T-cell (primary cell): ENCODE data around the gene GPRIN3. TPM values are rescaled to one million over a fixed set of nuclear protein-coding genes. Genes with fewer than 3 reads are reported as not detected.

Source experiments
- ATAC-seq, 4 experiments: fragments of 200-7000 bp in 3 of 4; fragments of 150-1000 bp in 1 of 4; cut with Tn5 transposase; replicated peaks in 1 of 4; 1 replicate in 3 of 4; 2 replicates in 1 of 4; pipeline ENCODE4 v1.10.0; 2021; ENCODE audit warnings: moderate library complexity in 3 of 4, mild to moderate bottlenecking in 2 of 4, moderate number of reproducible peaks in 1 of 4
- CTCF ChIA-PET, 2 donors: fragments of 300-600 bp; sonication (Branson Sonifier 250); formaldehyde crosslinking; loops; one replicate each; lab custom pipeline; 2022; ENCODE audit warnings: antibody characterized with exemption in 2 of 2; lab: Charles Lee
- POLR2A ChIA-PET, 2 donors: fragments of 300-600 bp; sonication (Branson Sonifier 250); formaldehyde crosslinking; loops; one replicate each; lab custom pipeline; 2022; ENCODE audit warnings: antibody characterized with exemption in 2 of 2; lab: Charles Lee
- DNase-seq, 35 experiments: peaks; one replicate each; pipeline versions ENCODE4 v3.0.0 to v3.0.0-alpha.2; 2013 to 2023
- H3K27ac ChIP-seq: one replicate; pipeline ENCODE4 v1.5.1; 2013; ENCODE audit warnings: low read length
- H3K27me3 ChIP-seq, 2 experiments: replicated peaks in 1 of 2; 1 replicate in 1 of 2; 2 replicates in 1 of 2; pipeline versions ENCODE4 v1.6.1 to v1.7.0; 2013; ENCODE audit warnings: low read length in 1 of 2, mixed read lengths in 1 of 2; ENCODE audit not compliant: control insufficient read depth in 2 of 2, insufficient read depth in 2 of 2; ENCODE audit errors: extremely low read depth in 1 of 2
- H3K36me3 ChIP-seq, 2 donors: 1 replicate in 1 of 2; 2 replicates in 1 of 2; pipeline versions ENCODE4 v1.6.1 to v1.7.0; 2013; ENCODE audit warnings: low read length in 1 of 2; ENCODE audit not compliant: control insufficient read depth in 2 of 2, insufficient read depth in 1 of 2; ENCODE audit errors: extremely low read depth in 1 of 2
- H3K4me1 ChIP-seq, 2 experiments: 1 replicate in 1 of 2; 2 replicates in 1 of 2; pipeline versions ENCODE4 v1.6.1 to v1.7.0; 2013; ENCODE audit warnings: low read length in 2 of 2, mixed read lengths in 1 of 2; ENCODE audit not compliant: insufficient read depth in 2 of 2, control insufficient read depth in 1 of 2; ENCODE audit errors: extremely low read depth in 1 of 2
- H3K4me3 ChIP-seq, 2 donors: 1 replicate in 1 of 2; 2 replicates in 1 of 2; pipeline versions ENCODE4 v1.5.1 to v1.7.0; 2013; ENCODE audit warnings: mild to moderate bottlenecking in 2 of 2, low read length in 1 of 2, moderate library complexity in 1 of 2; ENCODE audit not compliant: control insufficient read depth in 1 of 2; ENCODE audit errors: extremely low read depth in 1 of 2
- H3K9me3 ChIP-seq: 2 replicates; pipeline ENCODE4 v1.7.0; 2013
- H3K27ac Mint-ChIP-seq, 2 donors: one replicate each; pipeline ENCODE4 v1.8.0; 2020 to 2021; ENCODE audit warnings: mild to moderate bottlenecking in 2 of 2, mixed read lengths in 2 of 2
- H3K27me3 Mint-ChIP-seq, 2 donors: one replicate each; pipeline ENCODE4 v1.8.0; 2021 to 2022; ENCODE audit warnings: mixed read lengths in 2 of 2
- H3K36me3 Mint-ChIP-seq: one replicate; pipeline ENCODE4 v1.8.0; 2021; ENCODE audit warnings: mixed read lengths
- H3K4me1 Mint-ChIP-seq, 3 donors: one replicate each; pipeline ENCODE4 v1.8.0; 2020 to 2022; ENCODE audit warnings: mixed read lengths in 3 of 3, mild to moderate bottlenecking in 1 of 3
- H3K4me3 Mint-ChIP-seq, 3 donors: one replicate each; pipeline ENCODE4 v1.8.0; 2020 to 2022; ENCODE audit warnings: mild to moderate bottlenecking in 3 of 3, mixed read lengths in 3 of 3, moderate library complexity in 3 of 3
- H3K9me3 Mint-ChIP-seq, 3 donors: one replicate each; pipeline ENCODE4 v1.8.0; 2020 to 2022; ENCODE audit warnings: mixed read lengths in 3 of 3
- WGBS: methylation state at CpG from one replicate; pipeline ENCODE4 v1.1.5; 2013; ENCODE audit warnings: missing lambda C conversion rate; ENCODE audit not compliant: insufficient coverage; 5-methylcytosine and 5-hydroxymethylcytosine counted together
- total RNA-seq, 35 experiments: library from RNA in 6 of 35; stranded (reverse) in 6 of 35; fragments of 120-200 nt in 1 of 35; gene quantifications; one replicate each; pipeline versions ENCODE4 v1.2.1 to v1.2.4 and lab custom pipeline; 2013 to 2026

Gene GPRIN3
- total RNA-seq, 5 donors from 2014 or later (not counting 1 experiment from before 2014, with no cell fraction given) = 17.4 to 56.1 (median 23.0) TPM

GRCh38 chr4:89289312-89289711, 18.3 kb downstream of the GPRIN3 start:
- POLR2A ChIA-PET = interaction anchor here in 1 of 2 donors (0.9 to 2.0 kb wide), 3 partner anchors 11 to 42 kb away, joined by 3 to 8 read pairs (median 4); no protein-coding TSS in a partner anchor
- Mint-ChIP-seq H3K27ac (peak overlapping the region; percentile 95 to 98), H3K27me3 (no peaks in the 10 kb centered on the region), H3K4me3 (peak overlapping the region; percentile 64 to 73 (median 69)), H3K9me3 (no peaks in the 10 kb centered on the region), H3K4me1 (peaks cover 94 to 96% (median 95%) of the 10 kb centered on the region in 3 donors), H3K36me3 (peaks cover 13% of the 10 kb centered on the region)
- no peaks in the 10 kb centered on the region for H3K27me3 ChIP-seq
- H3K36me3 ChIP-seq = no peaks in the 10 kb centered on the region
- WGBS = 43% methylated on average over 1 of the region's 2 CpGs
- H3K27ac ChIP-seq = peak overlapping the region; percentile 94
- ATAC-seq (no peak), DNase-seq (no peak)
- H3K4me3 ChIP-seq = peak overlapping the region in 1 of 2 donors; percentile 21
- H3K9me3 ChIP-seq = no peaks in the 10 kb centered on the region
- CTCF ChIA-PET = interaction anchor here in 1 of 2 donors (1.5 to 3.0 kb wide), 4 partner anchors 10 to 146 kb away, joined by 4 to 22 read pairs (median 8); no protein-coding TSS in a partner anchor
- H3K4me1 ChIP-seq = peaks cover 52 to 62% of the 10 kb centered on the region in 2 experiments

DNA sequence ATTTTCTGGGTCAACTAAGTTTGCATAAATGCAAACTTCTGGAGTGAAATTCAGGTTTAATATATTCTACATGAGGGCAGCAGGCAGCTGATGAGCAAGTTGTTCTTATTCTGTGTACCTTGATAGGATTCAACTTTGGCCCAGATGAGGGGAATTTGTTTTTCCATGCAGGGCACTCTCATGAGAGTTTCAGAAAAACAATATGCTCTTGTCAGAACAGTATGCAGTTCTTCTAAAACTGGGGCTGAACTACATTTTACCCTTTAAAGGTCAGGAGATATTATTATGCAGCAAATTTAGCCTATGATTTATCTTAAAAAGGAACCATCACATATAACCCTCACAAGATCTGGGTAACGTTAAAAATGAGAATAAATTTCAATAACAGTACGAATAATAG, 19.2 kb downstream of the GPRIN3 start:
- no peaks in the 10 kb centered on the region for H3K9me3 ChIP-seq
- ChIA-PET POLR2A (no interaction called here), CTCF (interaction anchor here in 1 of 2 donors (1.5 to 2.6 kb wide), 2 partner anchors 37 to 147 kb away, joined by 4 to 5 read pairs; no protein-coding TSS in a partner anchor)
- DNase-seq (no peak), ATAC-seq (no peak)
- H3K4me3 ChIP-seq = peak overlapping the region in 1 of 2 donors; percentile 21
- H3K4me1 ChIP-seq = peaks cover 52 to 58% of the 10 kb centered on the region in 2 experiments
- H3K4me1 Mint-ChIP-seq = peaks cover 93 to 96% (median 95%) of the 10 kb centered on the region in 3 donors
- peak overlapping the region; percentile 95 to 98 for H3K27ac Mint-ChIP-seq
- peak overlapping the region; percentile 94 for H3K27ac ChIP-seq
- 50% methylated on average over 1 of the region's 2 CpGs for WGBS
- no peaks in the 10 kb centered on the region for H3K36me3 ChIP-seq
- H3K27me3 Mint-ChIP-seq = no peaks in the 10 kb centered on the region
- H3K27me3 ChIP-seq = no peaks in the 10 kb centered on the region
- H3K36me3 Mint-ChIP-seq = peaks cover 11% of the 10 kb centered on the region
- no peaks in the 10 kb centered on the region for H3K9me3 Mint-ChIP-seq
- peak overlapping the region; percentile 64 to 73 (median 69) for H3K4me3 Mint-ChIP-seq

DNA sequence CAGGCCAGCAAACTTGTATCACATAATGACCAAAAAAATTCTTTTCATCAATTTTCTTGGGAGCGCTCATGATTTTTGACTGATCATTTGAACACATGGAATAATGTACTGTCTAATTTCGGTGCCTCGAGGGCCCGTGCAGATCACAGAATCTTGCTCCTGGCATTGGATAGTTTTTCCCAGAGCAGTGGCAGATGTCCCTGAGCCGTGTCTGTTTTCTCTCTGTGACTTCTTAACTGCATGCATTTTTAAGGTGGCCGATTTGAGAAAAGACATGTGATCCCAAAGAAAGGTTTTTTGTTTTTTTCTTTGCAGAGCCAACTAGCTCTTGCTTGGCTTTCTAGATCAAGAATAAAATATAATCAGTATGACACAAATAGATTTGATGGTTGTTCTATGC, 19.7 kb downstream of the GPRIN3 start:
- peak overlapping the region; percentile 64 to 73 (median 69) for H3K4me3 Mint-ChIP-seq
- no peaks in the 10 kb centered on the region for H3K27me3 Mint-ChIP-seq
- POLR2A ChIA-PET = interaction anchor here in 1 of 2 donors (0.7 kb wide), 1 partner anchor 10 kb away, joined by 4 read pairs; no protein-coding TSS in a partner anchor
- DNase-seq = no peak
- ATAC-seq = no peak
- Histone ChIP-seq H3K9me3 (no peaks in the 10 kb centered on the region), H3K36me3 (no peaks in the 10 kb centered on the region), H3K4me3 (no peak overlapping the region), H3K4me1 (peaks cover 53% of the 10 kb centered on the region in 2 experiments), H3K27ac (peak overlapping the region; percentile 94), H3K27me3 (no peaks in the 10 kb centered on the region)
- CTCF ChIA-PET = interaction anchor here in 1 of 2 donors (0.9 kb wide), 1 partner anchor 10 kb away, joined by 3 read pairs; no protein-coding TSS in a partner anchor
- peak overlapping the region; percentile 95 to 98 for H3K27ac Mint-ChIP-seq
- peaks cover 94 to 96% (median 95%) of the 10 kb centered on the region in 3 donors for H3K4me1 Mint-ChIP-seq
- H3K36me3 Mint-ChIP-seq = peaks cover 12% of the 10 kb centered on the region
- no peaks in the 10 kb centered on the region for H3K9me3 Mint-ChIP-seq
- 85% methylated on average over 5 of the region's 6 CpGs for WGBS

DNA sequence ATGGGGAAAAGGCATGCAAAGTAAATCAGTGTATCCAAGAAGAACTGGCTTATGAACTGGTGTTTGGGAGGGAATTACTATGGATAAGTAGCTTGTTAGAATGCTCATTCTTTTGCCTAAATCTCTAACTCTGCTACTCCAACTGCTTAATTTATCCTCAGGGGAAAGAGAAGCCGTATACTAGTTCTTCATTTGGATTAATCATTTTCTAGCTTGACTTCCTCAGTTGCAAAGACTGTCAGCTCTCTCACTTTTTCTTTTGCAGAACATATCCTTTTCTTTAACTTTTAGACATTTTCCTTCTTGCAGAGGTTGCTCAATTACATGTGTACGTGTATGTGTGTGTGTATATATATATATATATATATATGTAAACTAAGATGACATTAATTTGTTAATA, 21.9 kb downstream of the GPRIN3 start:
- Mint-ChIP-seq H3K4me3 (peak overlapping the region; percentile 28 to 68 (median 67)), H3K9me3 (no peaks in the 10 kb centered on the region), H3K4me1 (peaks cover 91 to 93% (median 92%) of the 10 kb centered on the region in 3 donors), H3K27me3 (no peaks in the 10 kb centered on the region), H3K27ac (peak overlapping the region; percentile 90 to 98), H3K36me3 (peaks cover 12% of the 10 kb centered on the region)
- Histone ChIP-seq H3K27ac (peak overlapping the region; percentile 94), H3K4me3 (no peak overlapping the region), H3K36me3 (no peaks in the 10 kb centered on the region), H3K4me1 (peaks cover 40 to 58% of the 10 kb centered on the region in 2 experiments), H3K27me3 (no peaks in the 10 kb centered on the region), H3K9me3 (no peaks in the 10 kb centered on the region)
- ATAC-seq (no peak), DNase-seq (no peak)
- ChIA-PET POLR2A (interaction anchor here in 1 of 2 donors (1.5 to 3.9 kb wide), 3 partner anchors 9 to 13 kb away, joined by 8 to 27 read pairs (median 8); no protein-coding TSS in a partner anchor), CTCF (interaction anchor here (0.7 to 2.1 kb wide), 8 partner anchors 9 to 28 kb away, joined by 3 to 6 read pairs (median 4); no protein-coding TSS in a partner anchor)
- no CpG with 5 or more reads among the region's 2 CpGs for WGBS

GRCh38 chr4:89284828-89285227, 22.8 kb downstream of the GPRIN3 start:
- Mint-ChIP-seq H3K9me3 (no peaks in the 10 kb centered on the region), H3K4me3 (peak overlapping the region in 2 of 3 donors; percentile 39 to 68), H3K36me3 (peaks cover 12% of the 10 kb centered on the region), H3K4me1 (peaks cover 82 to 83% (median 83%) of the 10 kb centered on the region in 3 donors), H3K27me3 (no peaks in the 10 kb centered on the region), H3K27ac (peak overlapping the region in 1 of 2 donors; percentile 94)
- ATAC-seq = no peak
- H3K27ac ChIP-seq = peak overlapping the region; percentile 94
- WGBS = no CpG with 5 or more reads among the region's 3 CpGs
- no peaks in the 10 kb centered on the region for H3K27me3 ChIP-seq
- H3K4me1 ChIP-seq = peaks cover 35 to 50% of the 10 kb centered on the region in 2 experiments
- no peaks in the 10 kb centered on the region for H3K36me3 ChIP-seq
- DNase-seq = peak in 3 of 35 experiments; percentile 18 to 34 (median 25)
- no peaks in the 10 kb centered on the region for H3K9me3 ChIP-seq
- ChIA-PET CTCF (interaction anchor here (0.7 to 2.0 kb wide), 7 partner anchors 9 to 59 kb away, joined by 3 to 11 read pairs (median 4); no protein-coding TSS in a partner anchor), POLR2A (interaction anchor here (1.0 to 3.9 kb wide), 5 partner anchors 8 to 14 kb away, joined by 3 to 27 read pairs (median 8); no protein-coding TSS in a partner anchor)
- H3K4me3 ChIP-seq = no peak overlapping the region

DNA sequence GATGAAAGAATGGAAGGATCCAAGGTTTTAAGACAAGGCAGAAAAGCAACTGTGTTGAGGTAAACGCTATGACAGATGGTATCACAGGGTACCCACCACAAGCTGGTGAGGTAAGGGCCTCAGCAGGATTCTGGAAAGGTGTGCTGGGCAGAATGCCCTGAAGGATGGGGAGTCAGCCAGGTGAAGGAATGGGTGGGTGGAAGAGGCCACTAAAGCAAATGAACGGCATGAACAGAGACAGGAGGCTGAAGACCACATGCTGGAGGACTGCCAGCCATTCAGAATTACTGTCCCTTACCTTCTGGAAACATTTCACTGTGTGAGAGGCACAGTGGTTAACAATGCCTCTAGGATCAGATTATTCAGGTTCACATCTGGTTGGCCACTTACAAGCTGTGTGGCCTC, 23.6 kb downstream of the GPRIN3 start:
- 30% methylated on average over 2 of the region's 2 CpGs for WGBS
- Mint-ChIP-seq H3K27me3 (no peaks in the 10 kb centered on the region), H3K9me3 (no peaks in the 10 kb centered on the region), H3K36me3 (peaks cover 12% of the 10 kb centered on the region), H3K27ac (peak overlapping the region in 1 of 2 donors; percentile 94), H3K4me1 (peaks cover 73 to 75% (median 75%) of the 10 kb centered on the region in 3 donors), H3K4me3 (peak overlapping the region; percentile 59 to 68 (median 67))
- ChIA-PET CTCF (interaction anchor here (0.5 to 2.1 kb wide), 9 partner anchors 10 to 146 kb away, joined by 3 to 13 read pairs (median 4); no protein-coding TSS in a partner anchor), POLR2A (interaction anchor here (1.0 to 3.9 kb wide), 5 partner anchors 7 to 15 kb away, joined by 3 to 27 read pairs (median 8); no protein-coding TSS in a partner anchor)
- Histone ChIP-seq H3K4me3 (peak overlapping the region in 1 of 2 donors; percentile 22), H3K4me1 (peaks cover 32 to 49% of the 10 kb centered on the region in 2 experiments), H3K9me3 (no peaks in the 10 kb centered on the region), H3K27ac (peak overlapping the region; percentile 94), H3K36me3 (peaks cover 0 to 2% of the 10 kb centered on the region in 2 donors), H3K27me3 (no peaks in the 10 kb centered on the region)
- DNase-seq (peak in 1 of 35 experiments; percentile 48), ATAC-seq (peak in 3 of 4 experiments; percentile 29 to 57 (median 33))
